Ishikawa (cell line): ENCODE measurements around the gene C9orf57.

Experiments used
- CREB1 ChIP-seq: IDR thresholded peaks from 2 replicates; pipeline ENCODE4 v1.6.1; 2012; ENCODE audit warnings: low read depth
- EGR1 ChIP-seq: IDR thresholded peaks from 2 replicates; pipeline ENCODE4 v1.6.1; 2012
- RAD21 ChIP-seq: IDR thresholded peaks from 2 replicates; pipeline ENCODE4 v1.6.1; 2012; ENCODE audit warnings: low read depth
- YY1 ChIP-seq: IDR thresholded peaks from 2 replicates; pipeline ENCODE4 v1.6.1; 2012; ENCODE audit warnings: low read depth
- TF ChIP-seq, protein P1 (sequence below): IDR thresholded peaks from 2 replicates; pipeline ENCODE4 v1.6.1; 2012
- TF ChIP-seq, protein P2 (sequence below): IDR thresholded peaks from 2 replicates; pipeline ENCODE4 v1.6.1; 2012; ENCODE audit warnings: low read depth, mild to moderate bottlenecking

DNA sequence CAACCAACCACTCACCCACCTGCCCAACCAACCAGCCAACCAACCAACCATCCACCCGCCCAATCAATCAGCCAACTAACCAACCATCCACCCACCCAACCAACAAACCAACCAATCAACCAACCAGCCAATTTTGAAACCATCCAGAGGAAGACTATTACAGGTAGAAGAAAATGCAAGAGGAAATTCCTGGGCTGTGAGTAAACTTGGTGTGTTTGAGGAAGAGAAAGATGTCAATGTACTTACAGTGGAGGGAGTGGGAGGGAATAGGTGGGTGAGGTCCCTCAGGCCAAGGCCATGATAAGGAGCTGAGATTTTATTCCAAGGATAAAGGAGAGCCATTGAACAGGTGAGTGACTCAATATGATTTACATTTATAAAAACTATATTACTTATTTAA is 30.4 kb downstream of the C9orf57 start:
- TF ChIP-seq EGR1 (no peak), RAD21 (no peak), CREB1 (no peak), YY1 (no peak)
- TF ChIP-seq, protein P1, sequence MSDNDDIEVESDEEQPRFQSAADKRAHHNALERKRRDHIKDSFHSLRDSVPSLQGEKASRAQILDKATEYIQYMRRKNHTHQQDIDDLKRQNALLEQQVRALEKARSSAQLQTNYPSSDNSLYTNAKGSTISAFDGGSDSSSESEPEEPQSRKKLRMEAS = no peak
- TF ChIP-seq, protein P2, sequence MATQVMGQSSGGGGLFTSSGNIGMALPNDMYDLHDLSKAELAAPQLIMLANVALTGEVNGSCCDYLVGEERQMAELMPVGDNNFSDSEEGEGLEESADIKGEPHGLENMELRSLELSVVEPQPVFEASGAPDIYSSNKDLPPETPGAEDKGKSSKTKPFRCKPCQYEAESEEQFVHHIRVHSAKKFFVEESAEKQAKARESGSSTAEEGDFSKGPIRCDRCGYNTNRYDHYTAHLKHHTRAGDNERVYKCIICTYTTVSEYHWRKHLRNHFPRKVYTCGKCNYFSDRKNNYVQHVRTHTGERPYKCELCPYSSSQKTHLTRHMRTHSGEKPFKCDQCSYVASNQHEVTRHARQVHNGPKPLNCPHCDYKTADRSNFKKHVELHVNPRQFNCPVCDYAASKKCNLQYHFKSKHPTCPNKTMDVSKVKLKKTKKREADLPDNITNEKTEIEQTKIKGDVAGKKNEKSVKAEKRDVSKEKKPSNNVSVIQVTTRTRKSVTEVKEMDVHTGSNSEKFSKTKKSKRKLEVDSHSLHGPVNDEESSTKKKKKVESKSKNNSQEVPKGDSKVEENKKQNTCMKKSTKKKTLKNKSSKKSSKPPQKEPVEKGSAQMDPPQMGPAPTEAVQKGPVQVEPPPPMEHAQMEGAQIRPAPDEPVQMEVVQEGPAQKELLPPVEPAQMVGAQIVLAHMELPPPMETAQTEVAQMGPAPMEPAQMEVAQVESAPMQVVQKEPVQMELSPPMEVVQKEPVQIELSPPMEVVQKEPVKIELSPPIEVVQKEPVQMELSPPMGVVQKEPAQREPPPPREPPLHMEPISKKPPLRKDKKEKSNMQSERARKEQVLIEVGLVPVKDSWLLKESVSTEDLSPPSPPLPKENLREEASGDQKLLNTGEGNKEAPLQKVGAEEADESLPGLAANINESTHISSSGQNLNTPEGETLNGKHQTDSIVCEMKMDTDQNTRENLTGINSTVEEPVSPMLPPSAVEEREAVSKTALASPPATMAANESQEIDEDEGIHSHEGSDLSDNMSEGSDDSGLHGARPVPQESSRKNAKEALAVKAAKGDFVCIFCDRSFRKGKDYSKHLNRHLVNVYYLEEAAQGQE = no peak
